NCI-H128 (cell line): Measurements from ENCODE around the gene DDX49.

Experiments
- DNase-seq: peaks from one replicate; lab custom pipeline; 2025; ENCODE audit not compliant: unreplicated experiment; lab: John Stamatoyannopoulos, UW

DDX49 gene, protein sequence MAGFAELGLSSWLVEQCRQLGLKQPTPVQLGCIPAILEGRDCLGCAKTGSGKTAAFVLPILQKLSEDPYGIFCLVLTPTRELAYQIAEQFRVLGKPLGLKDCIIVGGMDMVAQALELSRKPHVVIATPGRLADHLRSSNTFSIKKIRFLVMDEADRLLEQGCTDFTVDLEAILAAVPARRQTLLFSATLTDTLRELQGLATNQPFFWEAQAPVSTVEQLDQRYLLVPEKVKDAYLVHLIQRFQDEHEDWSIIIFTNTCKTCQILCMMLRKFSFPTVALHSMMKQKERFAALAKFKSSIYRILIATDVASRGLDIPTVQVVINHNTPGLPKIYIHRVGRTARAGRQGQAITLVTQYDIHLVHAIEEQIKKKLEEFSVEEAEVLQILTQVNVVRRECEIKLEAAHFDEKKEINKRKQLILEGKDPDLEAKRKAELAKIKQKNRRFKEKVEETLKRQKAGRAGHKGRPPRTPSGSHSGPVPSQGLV

DNA sequence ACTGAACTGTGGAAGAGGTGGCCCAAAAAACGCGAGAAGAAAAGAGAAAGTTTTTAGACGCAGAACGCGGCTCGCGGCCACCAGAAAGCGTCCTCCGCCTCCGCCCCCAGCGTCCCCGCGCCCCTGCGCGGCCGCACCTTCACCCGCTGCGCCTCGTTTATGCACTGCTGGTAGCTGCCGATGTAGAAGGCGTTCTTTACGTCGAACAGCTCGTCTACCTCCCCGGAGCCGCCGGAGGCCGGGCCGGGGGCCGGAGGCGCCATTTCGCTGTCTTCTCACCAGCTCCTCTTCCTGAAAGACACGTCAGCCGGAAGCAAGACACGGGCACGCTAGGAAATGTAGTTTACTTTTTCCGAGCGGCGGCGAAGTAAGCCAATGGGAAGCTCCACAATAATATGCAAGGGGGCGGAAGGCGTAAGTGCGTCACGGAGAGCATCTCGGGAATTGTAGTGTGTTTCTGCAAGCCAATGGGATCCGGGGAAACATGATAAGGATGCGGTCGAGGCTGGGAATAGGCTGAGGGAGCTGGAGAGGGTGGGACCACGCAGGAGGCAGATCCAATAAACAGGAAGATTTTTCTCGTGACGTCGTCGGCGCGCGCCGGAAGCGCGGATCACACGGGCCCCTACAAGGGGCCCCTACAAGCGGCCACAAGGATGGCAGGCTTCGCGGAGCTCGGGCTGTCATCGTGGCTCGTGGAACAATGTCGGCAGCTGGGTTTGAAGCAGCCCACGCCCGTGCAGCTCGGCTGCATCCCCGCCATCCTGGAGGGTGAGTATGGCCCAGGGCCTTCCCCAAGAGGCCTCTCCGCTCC lies at the start of gene DDX49, which contains the start of gene COPE:
Gene DDX49, plus strand, starts transcription at position 630 of the 814 bp plus-strand sequence. Its CDS starts 27 bp downstream, at position 657.
Gene COPE, minus strand, starts transcription at position 302 of the 814 bp plus-strand sequence. Its CDS starts 39 bp downstream, at position 263.
- DNase-seq: peak; percentile 97

DNA sequence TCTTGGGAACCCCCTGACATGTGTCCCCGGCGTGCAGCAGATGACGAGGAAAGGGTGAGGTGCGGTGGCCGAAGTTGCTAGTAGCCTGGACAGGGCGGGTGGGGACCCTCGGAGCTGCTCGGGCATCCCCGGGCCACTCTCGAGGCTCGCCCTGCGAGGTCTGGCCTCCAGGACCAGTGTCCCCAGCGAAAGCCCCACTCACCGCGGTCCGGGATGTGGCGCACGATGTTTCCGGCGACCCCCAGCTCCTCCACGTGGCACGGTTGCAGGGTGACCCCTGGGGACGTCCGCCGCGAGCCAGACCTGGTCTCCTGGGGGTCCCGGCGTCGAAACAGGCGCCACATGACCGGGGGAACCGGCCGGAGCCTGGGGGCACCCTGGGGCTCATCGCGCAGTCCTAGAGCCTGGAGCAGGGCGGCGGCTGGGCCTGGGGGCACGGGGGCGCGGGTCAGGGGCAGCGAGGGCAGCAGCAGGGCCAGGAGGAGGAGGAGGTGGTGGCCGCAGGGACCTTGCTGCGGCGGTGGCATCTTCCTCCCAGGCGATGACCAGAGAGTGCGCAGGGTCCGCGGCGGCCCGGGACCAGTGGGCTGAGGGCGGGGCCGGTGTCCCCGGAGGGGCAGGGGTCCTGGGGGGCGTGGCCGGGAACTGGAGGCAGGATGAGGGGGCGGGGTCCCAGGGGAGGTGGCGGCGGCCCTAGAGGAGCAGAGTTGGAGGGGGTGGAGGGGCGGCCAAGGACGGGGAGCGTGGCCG lies 49.6 kb upstream of the DDX49 start:
- DNase-seq: no peak

DNA sequence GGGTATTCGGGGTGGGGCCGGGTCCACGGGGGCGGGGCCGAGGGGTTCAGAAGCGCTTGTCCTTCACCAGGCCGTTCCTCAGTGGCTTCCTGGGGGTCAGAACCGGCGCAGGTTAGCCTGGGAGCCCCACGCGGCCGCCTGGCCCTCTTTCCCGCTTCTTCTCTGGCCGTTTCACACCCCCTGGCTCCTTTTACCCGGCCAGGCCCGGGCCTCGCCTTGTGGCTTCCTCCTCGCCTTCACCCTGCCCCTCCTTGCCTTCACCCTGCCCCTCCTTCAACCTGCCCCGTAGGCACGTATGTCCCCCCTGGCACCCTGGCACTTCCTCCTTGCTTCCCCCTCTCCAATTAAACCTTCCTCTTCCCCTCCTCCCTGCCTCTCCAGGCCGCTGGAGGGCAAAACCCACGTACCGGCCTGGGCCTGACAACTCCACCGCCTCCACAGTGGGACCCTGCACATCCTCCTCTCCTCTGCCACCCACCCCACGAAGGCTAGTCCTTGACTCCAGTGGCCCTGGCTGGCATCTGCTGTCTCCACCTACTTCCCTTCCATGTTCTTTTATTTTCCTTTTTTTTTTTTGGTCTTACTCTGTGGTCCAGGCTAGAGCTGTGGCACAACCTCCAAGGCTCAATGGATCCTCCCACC lies 48.9 kb upstream of the DDX49 start:
- DNase-seq: no peak

DNA sequence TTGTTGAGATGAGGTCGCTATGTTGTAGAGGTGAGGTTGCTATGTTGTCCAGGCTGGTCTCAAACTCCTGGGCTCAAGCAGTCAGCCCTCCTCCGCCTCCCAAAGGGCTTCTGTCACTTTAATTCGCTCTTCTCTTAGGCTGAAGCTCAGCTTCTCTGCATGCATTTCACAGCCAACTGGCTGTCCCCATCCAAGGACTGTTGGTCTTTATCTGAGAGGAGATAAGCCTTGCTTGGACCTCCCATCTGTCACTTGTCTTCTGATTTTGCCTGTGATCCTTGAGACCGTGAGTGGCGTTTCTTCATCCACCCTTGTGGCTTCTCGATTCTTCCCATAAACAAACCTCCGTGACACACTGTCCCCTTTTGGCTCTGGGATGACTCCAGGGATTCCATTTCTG lies 48.0 kb upstream of the DDX49 start:
- no peak for DNase-seq

DNA sequence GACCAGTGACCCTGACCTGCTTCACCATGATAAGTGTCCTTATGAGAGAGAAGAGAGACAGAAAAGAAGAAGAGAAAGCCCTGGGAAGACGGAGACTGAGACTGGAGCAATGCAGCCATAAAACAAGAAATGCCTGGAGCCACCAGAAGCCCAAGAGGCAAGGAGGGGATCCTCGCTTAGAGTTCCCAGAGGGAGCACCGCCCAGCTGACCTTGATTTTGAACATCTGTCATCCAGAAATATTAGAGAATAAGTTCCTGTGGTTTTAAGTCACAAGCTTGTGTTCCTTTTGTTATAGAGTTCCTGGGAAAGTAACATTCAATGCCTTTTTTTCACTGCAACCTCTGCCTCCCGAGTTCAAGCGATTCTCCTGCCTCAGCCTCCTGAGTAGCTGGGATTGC lies 43.8 kb upstream of the DDX49 start:
- DNase-seq: no peak

DNA sequence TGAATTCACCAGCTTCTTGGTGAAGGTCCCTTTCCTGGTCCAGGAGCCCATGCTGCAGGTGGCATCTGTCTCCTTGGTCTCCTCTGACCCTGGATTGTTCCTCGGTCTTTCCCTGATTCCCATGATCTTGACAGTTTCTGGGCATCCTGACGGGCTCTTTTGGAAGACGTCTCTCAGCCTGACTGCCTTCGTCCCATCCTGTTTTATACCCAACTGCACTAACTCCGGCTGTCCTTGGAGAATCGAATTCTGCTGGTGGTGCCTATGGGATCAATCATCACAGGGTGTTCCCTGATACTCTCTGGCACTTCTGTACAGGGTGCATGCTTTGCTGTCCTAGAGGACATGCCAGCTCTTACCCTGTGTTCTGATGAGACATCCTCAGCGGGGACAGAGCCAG lies 42.6 kb upstream of the DDX49 start:
- DNase-seq: no peak

DNA sequence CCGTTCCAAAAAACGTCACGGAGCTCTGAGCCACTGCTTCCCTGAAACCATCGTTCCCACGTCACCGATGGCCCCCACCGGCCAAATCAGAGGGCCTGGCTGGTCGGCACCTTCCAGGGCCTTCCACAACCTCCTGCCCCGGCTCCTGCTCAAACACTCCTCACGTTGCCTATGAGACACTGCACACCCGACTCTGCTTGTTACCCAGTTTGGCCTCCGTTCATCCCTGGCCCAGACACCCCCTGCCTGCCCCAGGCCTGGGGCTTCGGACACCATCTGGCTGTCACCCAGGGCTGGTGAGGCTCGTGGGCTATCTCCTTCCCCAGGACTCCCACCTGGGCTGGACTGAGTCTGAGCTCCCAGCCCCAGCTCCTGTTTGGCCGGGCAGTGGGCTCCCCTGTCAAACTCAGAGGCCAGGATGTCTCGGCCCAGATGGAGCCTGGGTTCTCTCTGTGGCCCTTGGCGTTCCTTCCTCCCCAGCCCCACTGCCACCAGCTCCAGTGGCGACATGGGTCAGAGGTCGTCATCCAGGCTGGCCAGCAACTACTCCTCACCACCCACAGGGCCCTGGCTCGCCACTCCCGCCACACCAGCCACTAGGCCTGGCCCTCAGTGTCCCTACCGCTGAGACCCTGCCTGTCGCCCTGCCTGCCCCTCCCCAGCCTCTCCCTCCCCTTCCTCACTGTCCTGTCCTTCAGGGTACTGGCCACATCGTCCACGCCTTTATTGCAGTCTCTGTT lies 41.3 kb upstream of the DDX49 start:
- no peak for DNase-seq

DNA sequence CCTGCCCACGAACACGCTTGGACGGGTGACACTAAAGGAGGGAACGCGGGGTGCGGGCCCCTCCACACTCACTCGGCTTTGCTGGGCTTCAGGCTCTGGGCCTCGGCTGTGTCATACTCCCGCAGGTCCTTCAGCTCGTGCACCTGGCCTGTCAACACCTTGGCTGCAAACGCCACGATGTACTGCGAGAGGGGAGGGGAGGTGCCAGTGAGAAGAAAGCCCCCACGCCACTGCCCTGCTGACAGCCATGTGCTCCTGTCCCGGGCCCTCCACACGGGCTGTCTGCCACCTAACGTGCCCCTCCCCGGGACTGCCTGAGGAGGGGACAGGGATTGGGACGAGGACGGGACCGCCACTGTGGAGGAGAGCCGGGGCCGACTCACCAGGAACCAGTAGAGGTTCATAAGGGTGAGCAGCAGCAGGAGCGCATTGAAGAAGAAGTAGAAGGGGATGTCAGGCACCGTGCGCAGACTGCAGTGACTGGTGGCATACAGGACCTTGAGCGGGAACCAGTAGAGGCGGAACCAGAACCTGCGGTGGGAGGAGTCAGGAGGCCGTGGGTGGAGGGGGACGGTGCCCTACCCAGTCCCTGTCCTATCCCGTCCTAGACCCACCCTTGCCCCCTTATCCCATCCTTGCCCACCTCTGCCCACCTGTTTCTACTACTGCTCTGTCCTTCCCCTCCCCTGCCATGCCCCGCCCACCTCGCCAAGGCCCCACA lies 40.5 kb upstream of the DDX49 start:
- DNase-seq: no peak

DNA sequence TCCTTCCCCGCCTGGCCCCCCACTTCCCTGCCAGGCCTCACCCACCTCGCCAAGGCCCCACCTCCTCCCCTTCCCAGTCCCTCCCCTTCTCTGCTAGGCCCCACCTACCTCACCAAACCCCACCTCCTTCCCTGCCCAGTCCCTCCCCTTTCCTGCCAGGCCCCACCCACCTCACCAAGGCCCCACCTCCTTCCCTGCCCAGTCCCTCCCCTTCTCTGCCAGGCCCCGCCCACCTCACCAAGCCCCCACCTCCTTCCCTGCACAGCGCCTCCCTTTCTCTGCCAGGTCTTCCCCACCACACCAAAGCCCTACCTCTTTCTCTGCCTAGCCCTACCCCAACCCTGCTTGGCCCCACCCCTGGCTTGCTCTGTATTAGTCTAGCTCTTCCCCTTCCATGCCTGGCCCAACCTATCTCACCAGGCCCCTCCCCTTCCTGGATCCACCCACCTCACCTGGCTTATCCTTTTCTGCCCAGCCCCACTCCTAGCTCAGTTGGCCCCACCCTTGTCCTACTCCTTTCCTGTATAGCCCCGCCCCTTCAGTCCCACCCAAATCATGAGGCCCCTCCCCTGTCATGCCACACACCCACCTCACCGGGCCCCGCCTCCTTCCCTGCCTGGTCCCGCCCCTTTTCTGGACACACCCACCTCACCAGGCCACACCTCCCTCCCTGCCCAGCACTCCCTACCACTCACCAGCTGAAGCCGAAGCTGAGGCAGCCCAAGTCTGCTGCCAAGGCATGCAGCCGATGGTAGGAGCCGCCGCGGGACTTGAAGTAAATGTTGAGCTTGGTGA lies 39.7 kb upstream of the DDX49 start:
- DNase-seq: no peak

DNA sequence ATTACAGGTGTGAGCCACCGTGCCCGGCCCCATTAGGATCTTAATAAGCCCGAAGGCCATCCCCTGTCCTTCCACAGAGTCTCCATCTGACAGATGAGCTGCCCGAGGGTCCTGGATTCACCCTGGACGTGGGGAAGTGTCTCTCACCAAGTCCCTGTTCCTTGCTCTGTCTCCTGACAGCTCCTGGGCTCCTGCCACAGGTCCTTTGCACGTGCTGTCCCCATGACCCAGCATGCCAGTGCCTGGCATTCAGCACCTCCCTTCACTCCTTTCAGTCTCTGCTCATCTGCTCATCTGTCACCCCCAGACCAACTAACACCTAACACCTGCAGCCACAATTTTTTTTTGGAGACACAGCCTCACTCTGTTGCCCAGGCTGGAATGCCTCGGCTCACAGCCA lies 38.0 kb upstream of the DDX49 start:
- DNase-seq: no peak

DNA sequence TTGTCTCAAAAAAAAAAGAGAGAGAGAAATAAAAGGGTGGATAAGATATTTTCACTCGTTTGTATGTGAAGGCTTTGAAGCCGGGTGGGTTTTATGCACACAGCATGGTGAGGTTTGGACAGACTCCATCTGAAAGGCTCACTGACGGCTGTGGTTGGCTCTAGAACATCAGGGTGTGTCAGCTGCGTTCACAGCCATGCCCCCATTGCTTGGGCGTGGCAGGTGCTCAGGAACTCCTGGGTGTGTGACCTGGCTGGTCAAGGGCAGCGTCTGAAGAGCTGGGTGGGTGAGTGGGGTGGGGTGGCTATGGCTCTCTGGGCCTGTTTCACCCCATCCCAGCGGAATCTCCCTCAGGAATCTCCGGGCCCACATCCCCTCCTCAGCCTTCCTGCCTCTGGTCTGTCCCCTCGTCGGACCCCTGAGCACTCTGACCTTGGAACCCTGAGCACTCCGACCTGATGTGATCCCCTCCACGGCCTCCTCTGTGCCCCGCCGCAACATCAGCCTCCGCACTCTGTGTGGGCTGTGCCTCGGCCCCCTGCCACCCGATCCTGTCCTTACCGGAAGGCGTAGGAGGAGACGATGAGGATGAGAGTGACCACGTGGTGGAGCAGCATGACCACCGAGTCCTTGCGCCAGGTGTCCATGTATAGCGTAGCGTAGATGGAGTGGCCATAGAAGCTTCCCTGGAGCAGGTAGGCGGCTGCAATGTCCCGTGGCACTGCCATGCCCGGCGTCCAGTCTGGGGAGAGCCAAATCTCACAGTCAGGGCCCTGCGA lies 35.8 kb upstream of the DDX49 start:
- no peak for DNase-seq

DNA sequence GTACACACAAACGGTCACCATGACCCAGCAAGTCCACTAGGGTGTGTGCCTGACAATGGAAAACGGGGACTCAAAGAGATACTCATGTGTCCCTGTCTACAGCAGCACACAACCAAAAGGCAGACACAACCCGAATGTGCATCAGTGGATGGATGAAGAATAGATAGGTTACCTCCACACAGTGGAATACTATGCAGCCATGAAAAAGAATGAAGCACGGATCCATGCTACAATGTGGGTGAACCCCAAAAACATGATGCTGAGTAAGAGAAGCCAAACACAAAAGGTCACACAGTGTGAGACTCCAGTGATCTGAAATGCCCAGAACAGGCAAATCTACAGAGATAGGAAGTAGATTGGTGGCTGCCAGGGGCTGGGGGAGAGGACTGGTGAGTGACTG lies 32.5 kb upstream of the DDX49 start:
- DNase-seq: no peak

DNA sequence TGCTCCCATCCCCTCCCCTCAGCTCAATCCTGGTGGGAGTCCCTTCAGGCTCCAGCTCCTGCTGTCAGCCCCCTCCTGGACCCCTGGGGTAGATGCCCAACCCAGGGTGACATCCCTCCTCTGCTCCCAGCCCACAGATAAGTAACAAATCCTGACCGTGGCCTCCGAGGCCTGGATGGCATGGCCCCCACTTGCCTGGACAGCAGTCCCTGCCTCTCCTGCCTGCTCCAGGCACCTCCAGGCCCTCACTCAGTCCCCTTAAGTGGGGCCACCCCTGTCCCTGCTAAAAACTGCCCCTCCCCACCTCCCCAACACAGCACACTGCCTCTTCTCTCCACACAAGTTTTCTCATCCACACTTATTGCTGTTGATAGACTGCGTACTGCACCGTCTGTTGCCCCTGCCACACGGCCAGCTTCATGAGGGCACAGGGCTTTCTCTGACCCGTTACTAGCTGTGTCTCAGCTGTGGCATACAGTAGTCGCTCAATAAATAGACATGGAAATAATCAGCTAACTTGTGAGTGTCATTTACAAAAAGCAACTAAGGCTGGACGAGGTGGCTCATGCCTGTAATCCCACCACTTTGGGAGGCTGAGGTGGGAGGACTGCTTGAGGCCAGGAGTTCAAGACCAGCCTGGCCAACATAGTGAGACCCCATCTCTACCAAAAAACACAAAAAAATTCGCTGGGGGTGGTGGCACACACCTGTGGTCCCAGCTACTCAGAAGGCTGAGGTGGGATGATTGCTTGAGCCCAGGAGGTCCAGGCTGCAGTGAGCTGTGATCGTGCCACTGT lies 29.4 kb upstream of the DDX49 start:
- DNase-seq: no peak

DNA sequence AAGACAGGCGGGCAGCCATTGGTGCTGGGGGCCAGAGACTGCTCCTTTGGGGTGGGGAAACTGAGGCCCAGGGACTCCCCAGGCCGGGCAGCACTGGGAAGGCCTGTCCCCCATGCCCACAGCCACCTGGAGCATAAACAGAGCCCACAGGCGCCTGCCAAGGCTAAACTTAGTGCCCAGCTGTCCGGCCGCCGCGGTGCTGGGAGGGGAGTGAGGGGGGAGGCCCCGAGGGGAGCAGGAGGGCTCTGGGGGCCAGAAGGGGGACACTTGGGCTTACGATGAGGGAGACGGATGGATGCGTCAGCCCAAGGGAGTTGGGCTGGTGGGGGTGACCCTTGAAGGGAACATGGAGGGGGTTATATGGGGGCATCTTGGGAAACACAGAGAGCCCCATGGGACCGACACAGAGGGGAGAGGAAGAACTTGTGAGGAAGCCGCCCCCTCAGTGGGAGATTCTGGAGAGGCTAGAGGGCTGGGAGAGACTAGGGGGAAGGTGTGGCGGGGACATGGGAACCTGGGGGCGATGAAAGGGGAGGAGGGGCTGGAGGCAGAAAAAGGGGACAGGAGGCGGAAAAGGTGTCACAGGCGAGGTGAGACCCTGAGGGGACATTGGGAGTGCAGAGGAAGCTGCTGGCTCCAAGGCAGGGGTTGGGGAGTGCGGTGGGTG lies 25.8 kb upstream of the DDX49 start:
- DNase-seq: no peak

DNA sequence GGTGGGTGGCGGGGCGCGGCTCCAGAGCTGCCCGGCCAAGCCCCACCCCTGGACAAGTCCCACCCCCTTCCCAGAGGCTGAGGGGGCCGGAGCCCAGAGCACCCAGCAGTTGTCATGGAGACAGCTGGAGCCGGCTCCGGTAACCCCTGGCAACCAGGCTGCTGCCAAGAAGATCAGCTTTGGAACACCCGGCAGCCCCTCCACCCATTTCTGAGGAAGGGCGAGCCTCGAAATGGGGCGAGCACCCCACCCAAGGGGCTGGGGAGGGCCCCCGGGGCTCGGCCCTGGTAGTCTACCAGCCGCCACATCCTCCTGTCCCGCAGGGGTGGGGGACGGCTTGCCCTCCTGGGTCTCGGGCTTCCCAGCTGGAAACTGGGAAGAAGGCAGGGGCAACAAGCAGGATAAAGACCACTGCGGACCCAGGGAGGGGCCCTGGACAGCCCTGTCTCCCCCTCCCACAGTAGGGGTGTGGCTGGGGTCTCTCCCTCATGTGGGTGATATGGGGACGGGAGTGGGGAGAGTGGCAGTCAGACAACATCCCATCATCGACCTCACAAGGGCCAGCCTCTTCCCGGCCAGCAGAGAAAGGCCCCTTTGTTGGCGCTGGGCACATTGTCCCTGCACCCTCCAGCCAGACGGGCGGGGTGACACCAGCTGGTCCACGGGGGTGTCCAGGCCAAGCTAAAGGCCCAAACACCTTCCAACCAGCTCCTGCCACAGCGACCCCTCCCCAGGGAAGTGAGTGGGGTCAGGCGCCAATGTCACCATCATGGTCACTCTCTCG lies 25.1 kb upstream of the DDX49 start:
- peak; percentile 23 for DNase-seq
